Measurements from ENCODE around the gene HOGA1.

DNA sequence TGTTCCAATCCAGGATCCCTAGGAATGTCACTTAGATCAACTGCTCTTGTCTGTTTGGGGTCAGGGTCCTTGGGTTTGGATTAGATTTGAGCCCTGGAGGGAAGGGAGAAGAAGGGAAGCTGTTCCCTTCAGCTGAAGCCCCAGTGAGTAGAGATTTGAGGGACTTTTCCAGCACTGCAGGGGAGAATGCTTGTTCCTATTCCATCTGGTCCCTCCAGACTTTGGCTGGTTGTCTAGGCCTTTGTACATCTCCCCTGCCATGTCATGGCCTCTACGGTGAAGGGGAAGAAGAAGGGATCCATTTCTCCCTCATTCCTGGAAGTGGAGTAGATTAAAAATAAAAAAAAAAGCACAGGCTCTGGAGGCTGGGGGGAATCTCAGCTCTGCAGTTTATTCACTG lies 16.4 kb downstream of the HOGA1 start:
- TF ChIP-seq, protein P1, sequence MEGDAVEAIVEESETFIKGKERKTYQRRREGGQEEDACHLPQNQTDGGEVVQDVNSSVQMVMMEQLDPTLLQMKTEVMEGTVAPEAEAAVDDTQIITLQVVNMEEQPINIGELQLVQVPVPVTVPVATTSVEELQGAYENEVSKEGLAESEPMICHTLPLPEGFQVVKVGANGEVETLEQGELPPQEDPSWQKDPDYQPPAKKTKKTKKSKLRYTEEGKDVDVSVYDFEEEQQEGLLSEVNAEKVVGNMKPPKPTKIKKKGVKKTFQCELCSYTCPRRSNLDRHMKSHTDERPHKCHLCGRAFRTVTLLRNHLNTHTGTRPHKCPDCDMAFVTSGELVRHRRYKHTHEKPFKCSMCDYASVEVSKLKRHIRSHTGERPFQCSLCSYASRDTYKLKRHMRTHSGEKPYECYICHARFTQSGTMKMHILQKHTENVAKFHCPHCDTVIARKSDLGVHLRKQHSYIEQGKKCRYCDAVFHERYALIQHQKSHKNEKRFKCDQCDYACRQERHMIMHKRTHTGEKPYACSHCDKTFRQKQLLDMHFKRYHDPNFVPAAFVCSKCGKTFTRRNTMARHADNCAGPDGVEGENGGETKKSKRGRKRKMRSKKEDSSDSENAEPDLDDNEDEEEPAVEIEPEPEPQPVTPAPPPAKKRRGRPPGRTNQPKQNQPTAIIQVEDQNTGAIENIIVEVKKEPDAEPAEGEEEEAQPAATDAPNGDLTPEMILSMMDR (IDR thresholded peaks at IDR 0.05): no peak
- no peak for TF ChIP-seq POLR2A (IDR thresholded peaks at IDR 0.05)

Data from Peyer's patch (tissue), 4 donors.